SH-SY5Y (cell line): Measurements from ENCODE around the gene BET1L.

ENCODE experiments used
- GATA2 ChIP-seq: IDR thresholded peaks from 2 replicates; pipeline ENCODE4 v1.6.1; 2011; ENCODE audit warnings: mild to moderate bottlenecking, low read depth, low read length
- GATA3 ChIP-seq: IDR thresholded peaks from 2 replicates; pipeline ENCODE4 v1.6.1; 2011; ENCODE audit warnings: low read depth, mild to moderate bottlenecking, low read length, moderate library complexity

DNA sequence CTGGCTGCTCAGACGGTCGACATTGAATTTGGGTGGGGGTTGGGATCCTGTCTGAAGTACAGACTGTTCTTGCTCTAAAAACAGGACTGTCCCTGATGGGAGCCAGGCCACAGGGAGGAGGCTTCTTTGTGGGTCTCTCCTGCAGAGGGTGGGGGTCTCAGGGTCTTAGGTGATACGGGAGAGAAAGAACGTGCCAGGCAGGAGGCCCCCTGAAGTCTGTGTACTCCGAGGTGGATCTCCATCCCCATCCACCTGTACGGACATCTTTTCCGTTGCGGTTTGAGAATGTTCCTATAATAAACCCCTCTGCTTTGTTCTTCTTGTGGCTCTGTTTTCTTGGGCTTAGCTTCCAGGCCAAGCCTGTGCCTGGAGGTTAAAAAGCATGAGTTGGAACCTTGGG is 45.5 kb upstream of the BET1L start:
- TF ChIP-seq GATA2 = no peak
- TF ChIP-seq GATA3 = no peak
